IPS DF 19.7 (cell line): ENCODE results near the gene MICU2.
A peak's percentile ranks its signal among the peaks of the same experiment; 100 is the strongest.

ENCODE experiments used
- DNase-seq: peaks from one replicate; pipeline ENCODE4 v3.0.0-alpha.2; 2013; ENCODE audit warnings: low read depth, low spot score

Gene MICU2

DNA sequence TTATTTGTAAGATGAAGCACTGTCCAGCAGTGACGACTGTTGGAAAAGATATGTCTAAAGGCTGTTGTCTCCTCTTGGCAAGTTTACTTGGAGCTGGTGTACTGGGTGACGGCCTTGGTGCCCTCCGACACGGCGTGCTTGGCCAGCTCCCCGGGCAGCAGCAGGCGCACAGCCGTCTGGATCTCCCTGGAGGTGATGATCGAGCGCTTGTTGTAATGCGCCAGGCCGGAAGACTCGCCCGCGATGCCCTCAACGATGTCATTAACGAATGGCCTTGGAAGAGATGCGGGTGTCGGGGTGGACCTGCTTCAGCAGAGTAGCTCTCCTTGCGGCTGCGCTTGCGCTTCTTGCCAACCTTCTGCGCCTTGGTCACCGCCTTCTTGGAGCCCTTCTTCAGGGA, 120.2 kb downstream of the MICU2 start:
- no peak for DNase-seq

DNA sequence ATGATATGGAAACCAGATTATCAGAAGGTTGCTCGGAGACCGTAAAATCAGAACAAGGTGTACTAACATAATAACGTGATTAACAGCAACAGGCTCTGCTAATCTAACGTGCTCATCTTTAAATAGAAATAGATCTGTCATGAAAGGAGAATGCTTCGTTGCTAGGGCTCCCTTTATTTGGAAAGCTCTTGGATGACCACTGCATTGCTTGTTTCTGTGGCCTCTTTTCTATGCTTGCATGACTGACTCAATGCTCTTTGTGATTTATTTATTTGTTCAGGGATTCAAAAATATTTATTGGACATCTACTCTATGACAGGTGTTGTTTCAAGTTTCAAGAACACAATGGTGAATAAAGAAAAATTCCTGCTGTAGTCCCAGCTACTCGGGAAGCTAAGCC, 122.6 kb downstream of the MICU2 start:
- DNase-seq = no peak

DNA sequence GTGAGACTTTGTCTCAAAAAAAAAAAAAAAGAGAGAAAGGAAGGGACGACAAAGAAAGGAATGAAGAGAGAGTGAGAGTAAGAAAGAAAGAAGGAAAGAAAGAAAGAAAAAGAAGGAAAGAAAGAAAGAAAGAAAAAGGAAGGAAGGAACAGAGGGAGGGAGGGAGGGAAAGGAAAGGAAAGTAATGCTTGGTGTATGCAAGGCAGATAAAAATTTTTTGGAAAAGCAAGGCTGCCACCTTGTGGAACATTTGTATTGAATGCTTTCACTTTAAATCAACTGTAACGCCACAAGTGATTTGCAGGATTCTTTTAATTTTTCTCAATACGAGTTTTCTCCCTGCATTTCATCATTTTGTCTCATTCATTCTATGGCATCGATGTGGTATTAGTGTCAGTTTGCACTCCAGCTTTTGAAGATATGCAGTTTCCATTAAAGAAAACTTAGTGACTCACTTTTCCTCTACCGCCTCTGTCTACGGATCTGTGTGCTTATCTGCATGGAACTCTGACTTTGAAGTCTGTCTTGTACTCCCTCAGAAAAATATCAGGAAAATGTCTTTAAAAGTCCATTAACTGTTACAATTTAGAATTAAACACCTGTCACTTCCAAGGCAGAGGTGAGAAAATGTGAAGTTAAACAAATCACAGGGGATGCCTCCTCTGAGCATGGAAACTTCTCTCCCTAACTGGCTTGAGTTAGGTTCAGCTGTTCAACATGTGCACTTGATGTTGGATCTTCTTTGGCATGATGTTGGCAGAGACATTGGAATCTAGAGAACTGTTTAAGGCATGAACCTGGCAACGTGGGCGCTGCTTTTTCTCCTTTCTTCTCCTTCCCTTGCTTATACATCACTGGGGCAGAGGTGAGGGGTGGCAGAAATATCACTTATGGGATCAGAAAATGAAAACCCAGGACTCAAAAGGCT, 124.8 kb downstream of the MICU2 start:
- DNase-seq = no peak

DNA sequence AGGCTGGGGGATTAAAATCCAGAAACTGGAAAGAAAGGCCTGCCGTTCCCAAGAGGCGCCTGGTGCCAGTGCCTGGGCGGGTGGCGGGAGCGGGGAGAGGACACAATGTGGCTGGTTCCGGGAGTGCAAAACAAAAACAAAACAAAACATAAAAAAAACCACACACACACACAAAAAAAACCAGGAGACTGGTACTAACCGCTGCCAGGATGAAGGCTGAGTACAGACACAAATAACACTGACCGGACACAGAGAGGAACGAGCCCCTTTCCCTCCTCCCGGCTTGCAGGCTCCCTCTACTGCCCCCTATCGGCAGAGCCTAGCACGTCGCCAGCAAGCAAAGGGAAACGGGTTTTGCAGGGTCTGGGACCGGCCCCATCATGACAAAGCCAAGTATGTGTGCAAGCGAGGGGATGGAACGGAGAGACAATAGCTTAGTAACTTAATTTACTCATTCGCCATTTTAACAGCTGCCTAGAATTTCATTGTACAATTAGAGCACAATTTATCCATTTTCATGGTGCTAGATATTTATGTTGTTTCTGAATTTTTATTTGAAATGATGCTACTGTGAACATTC, 127.0 kb downstream of the MICU2 start:
- peak; percentile 68 for DNase-seq

DNA sequence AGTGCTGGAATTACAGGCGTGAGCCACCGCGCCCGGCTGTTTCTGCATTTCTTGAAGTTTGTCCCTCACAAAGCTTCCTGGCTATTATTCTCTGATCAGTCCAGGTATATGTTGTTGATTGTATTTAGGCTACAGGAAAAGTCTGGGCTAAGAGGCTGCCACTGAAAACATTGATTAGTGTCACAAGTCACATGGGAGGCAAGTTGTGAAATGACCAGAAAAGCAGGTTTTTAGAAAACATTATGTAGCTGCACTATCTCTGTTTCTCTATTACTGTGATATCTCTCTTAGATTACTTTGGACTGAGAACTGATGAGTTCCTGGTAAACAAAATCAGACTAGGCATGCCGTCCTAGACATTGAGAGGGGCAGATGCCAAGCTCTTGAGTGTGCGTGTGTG, 128.9 kb downstream of the MICU2 start:
- DNase-seq = no peak

DNA sequence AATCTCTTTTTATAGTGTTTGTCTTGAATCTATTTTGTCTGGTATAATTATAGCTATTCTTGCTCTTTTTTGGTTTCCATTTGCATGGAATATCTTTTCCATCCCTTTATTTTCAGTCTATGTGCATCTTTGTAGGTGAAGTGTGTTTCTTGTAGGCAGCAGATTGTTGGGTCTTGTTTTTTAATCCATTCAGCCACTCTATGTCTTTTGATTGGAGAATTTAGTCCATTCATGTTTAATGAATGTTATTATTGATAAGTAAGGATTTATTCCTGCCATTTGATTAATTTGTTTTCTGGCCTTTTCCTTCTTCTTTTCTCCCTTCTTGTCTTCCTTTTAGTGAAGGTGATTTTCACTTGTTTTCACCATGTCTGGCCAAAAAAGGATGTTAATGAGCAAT, 133.2 kb downstream of the MICU2 start:
- DNase-seq = no peak

DNA sequence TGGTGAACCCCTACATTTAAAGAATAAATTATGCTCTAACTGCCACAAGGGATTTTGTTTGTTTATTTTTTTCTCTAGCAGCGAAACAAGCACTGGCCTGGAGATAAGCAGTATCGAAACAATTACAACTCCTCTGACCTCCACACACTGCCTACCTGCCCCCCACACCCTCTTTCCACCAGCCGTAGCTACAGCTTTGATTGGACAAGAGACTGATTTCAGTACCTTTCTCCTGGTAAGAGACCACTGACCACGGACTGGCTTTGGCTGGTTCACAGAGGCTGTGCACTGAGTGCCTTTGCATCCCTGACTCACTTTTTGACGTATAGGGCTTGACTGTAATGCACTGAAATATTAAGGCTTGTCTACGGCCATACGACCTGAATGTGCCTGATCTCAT, 137.4 kb downstream of the MICU2 start:
- DNase-seq = no peak

DNA sequence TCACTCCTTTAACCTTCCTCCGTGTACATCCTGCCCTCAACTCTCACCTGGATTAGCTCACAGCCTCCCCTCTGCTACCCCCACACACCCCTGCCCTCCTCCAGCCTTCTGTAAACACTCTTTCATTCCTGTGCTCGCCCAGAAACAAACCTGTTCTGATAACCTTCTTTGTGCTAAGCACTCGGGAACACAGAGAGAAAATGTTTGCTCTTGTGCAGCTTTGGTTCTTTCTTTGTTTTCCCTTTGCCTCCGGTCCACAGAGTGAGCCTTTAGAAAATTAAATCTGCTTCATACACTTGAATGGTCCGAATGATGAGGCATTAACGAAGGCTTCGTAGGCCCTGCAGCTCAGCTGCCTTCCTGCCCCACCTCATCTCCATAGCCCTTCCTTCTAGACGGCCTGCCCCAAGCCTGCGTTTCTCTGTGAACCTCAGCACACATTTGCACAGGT, 138.2 kb downstream of the MICU2 start:
- no peak for DNase-seq

DNA sequence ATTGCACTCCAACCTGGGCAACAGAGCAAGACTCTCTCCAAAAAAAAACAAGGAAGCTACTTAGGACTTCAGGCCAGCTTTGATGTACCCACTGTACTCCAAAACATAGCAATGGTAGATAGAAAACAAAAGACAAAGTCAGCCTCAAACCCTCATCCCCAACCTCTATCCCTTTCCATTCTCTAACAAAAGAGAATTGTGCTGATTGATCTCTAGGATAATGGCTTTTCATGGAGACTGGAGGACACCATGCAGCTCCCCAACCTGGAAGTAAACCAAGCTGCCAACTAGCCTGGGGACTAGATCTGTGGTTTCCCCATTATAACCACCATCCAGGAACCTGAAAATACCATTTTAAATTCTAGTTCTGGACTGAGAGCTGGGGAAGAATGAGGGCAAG, 140.5 kb downstream of the MICU2 start:
- no peak for DNase-seq

DNA sequence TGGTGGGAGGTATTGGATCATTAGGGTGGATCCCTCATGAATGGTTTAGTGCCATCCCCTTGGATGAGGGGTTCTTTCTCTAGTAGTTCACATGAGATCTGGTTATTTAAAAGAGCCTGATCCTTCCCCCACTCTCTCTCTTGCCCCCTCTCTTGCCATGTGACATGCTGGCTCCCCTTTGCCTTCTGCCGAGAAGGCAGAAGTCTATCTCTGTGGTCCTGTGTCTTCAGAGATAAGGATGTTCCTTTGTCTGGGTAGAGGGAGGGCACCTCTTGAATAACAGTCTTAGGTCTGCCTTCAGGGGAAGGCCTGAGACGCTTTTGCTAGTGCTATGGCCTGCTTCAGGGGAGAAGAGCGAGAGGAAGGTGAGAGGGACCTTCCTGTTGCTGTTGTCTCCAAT, 142.8 kb downstream of the MICU2 start:
- no peak for DNase-seq

DNA sequence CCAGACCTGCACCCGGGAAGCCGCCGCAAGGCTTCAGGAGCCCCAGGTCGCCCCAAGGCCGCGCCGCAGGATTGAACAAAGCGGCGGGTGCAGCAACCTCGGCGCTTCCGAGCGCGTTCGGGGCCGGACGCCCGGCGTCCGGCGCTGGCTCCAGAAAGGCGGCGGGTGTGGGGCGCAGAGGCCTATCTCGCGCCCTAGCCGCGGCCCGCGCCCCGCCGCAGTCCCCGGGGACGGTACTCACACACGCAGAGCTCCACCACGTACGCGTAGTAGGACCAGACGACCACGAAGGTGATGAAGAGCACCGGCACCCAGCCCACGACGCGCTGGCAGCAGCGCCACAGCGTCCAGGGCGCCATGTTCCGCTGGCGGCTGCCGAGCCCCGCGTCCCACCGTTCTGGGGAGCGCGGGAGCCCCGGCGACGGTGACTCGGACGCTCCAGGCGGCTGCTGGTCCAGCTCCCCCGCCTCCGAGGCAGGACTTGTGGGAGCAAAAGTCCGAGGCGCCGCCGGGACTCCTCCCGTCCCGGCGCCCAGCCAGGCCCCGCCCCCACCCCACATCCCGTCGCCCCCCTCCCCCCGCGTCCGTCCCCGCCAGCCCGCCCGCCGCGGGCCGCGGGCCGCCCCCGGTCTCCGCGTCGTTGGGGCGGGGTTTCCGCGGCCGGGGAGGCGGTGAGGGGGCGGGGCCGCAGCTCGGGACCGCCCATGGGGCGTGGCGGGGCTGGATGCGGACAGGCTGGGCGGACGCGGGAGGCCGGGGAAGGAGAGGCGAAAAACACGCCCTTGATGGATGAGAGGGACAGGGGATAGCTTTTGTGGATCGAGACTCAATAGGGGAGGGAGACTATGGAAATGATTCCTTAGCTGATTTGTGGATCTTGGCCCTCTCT, 144.9 kb downstream of the MICU2 start, which contains the start of gene ZDHHC20:
Gene ZDHHC20, minus strand, starts transcription at position 491 of the 889 bp plus-strand sequence. Its CDS starts 132 bp downstream, at position 359.
- DNase-seq = peak; percentile 42

DNA sequence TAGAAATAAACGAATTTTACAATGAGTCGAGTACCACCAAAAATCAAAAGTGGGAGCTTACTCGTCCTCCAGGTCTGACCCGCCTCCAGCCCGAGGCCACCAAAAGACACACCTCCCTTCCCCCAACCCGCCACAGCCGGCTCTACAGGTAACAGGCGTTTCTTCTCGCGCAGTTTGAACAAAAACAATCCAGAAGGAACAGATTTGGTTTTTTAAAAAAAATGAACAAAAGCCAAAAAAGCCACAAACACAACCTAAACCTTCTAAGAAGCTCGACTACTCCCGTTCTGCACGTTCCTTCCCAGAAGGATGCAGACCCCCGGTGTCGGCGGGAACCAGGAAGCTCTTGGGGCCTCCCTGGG, 145.5 kb downstream of the MICU2 start:
- DNase-seq = no peak

DNA sequence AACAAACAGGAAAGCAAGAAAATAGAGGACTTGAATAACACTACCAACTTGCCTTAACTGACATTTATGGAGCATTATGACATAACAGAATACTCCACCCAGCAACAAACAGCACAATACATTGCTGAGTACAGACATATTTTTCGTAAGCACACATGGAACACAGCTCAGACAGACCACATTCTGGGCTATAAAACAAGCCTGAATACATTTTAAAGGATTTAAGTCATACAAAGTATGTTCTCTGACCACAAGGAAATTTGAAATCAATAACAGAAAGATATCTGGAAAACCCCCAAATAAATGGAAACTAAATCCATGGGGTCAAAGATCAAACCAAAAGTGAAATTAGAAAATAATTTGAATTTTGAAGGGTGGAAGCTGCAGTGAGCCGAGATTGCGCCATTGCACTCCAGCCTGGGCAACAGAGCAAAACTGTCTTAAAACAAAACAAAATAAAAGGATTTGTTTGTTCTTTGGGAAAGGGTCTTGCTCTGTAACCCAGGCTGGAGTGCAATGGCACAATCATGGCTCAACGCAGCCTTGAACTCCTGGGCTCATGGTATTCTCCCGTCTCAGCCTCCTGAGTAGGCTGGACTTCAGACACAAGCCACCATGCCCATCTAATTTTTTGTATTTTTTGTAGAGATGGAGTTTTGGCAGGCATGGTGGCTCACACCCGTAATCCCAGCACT, 150.4 kb downstream of the MICU2 start:
- no peak for DNase-seq

DNA sequence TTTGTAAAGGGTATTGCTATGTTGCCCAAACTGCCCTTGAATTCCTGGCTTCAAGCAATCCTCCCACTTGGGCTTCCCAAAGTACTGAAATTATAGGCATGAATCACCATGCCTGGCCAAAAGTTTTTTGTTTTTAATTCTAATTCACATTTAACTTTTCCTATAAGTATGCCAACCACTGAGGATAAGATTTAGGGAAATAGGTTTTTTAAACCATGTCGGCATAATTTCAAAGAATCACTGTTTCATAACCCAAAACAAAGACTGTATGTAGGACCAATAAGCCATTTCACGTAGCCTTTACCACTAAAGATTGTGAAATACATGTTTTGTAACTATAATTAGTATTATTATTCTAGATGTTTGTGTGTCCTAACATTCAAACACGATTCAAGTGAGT, 153.0 kb downstream of the MICU2 start:
- DNase-seq = no peak

DNA sequence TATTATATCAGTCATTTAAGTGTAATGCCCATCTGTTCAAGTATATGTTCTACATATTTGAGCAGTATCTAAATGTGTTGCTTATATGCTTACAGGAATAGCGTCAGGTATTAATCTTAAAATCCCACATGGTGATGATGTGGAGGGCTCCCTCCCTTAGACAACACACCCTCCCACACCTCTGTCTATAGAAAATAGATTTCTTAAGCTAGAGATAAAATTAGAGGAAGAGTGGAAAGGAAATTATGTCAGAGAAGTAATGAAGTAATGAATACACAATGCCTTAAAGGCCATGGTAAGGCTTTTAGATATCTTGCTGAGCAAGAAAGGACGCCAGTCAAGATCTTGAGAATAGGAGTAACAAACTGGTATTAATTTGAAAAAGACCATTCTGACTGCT, 157.3 kb downstream of the MICU2 start:
- no peak for DNase-seq

DNA sequence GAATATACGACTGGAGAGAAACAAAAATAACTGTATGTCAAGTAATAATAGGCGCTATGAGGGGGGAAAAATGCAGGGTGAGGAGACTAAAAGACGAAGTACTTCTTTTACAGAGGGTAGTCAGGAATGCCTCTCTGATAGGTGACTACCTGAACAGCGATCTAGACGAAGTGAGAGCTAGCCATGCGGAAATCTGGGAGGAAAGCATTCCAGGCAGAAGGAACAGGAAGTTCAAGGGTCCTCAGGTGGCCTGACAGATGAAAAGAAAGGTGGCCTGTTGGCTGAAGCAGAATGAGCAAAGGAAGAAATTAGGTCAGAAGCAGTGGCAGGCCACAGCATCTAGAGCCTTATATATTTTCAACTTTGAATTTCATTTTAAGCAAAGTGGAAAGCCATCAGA, 158.2 kb downstream of the MICU2 start:
- no peak for DNase-seq

DNA sequence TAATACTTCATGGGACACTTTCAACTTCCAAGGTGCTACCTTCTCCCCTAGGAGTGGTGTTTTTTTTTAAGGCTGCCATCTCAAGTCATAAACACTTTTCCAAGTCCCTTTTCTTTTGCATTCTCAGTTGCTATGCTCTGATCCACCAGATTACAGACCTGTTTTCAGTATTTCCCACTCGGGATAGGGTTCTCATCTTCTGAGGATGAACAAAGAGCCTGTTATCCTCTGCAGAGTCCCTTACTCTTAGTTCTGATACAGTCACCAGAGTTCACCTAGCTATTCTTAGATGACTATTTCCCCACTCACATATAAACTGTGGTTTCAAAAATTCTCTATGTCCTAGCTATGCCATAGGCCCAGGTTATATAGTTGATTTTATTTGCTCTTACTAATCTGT, 160.8 kb downstream of the MICU2 start:
- no peak for DNase-seq
